HepG2 (cell line): ENCODE results near the gene FRMD3. TPM values are rescaled to one million over a fixed set of nuclear protein-coding genes. Genes with fewer than 3 reads are reported as not detected.
A peak's percentile ranks its signal among the peaks of the same experiment; 100 is the strongest.

ENCODE experiments used
- ARID5B ChIP-seq: IDR thresholded peaks from 2 replicates; pipeline ENCODE4 v1.4.0; 2020; ENCODE audit warnings: mild to moderate bottlenecking, missing genetic modification reagents
- CREBL2 ChIP-seq: sonication (generic); formaldehyde crosslinking; IDR thresholded peaks from 2 replicates; pipeline ENCODE4 v1.8.1; 2023; ENCODE audit warnings: missing genetic modification reagents, mild to moderate bottlenecking, borderline replicate concordance
- ISX ChIP-seq: sonication (generic); formaldehyde crosslinking; conservative IDR thresholded peaks from 2 replicates; pipeline ENCODE4 v1.5.0; 2020; ENCODE audit warnings: missing genetic modification reagents
- RARA ChIP-seq: IDR thresholded peaks from 2 replicates; pipeline ENCODE4 v1.6.1; 2016; ENCODE audit warnings: missing genetic modification reagents, missing compliant biosample characterization
- RNF2 ChIP-seq: fragments of 450-650 bp; conservative IDR thresholded peaks from 2 replicates; pipeline ENCODE4 v1.6.1; 2016; ENCODE audit warnings: low read depth
- ZBTB37 ChIP-seq: sonication (generic); formaldehyde crosslinking; IDR thresholded peaks from 2 replicates; pipeline ENCODE4 v1.4.0; 2020; ENCODE audit warnings: mild to moderate bottlenecking, missing genetic modification reagents
- ZNF280B ChIP-seq: sonication (generic); formaldehyde crosslinking; IDR thresholded peaks from 2 replicates; pipeline ENCODE4 v1.5.0; 2020; ENCODE audit warnings: missing genetic modification reagents, mild to moderate bottlenecking, borderline replicate concordance
- ZNF318 ChIP-seq: sonication (generic); formaldehyde crosslinking; IDR thresholded peaks from 2 replicates; pipeline ENCODE4 v1.4.0; 2020; ENCODE audit warnings: mild to moderate bottlenecking, missing genetic modification reagents
- ZNF562 ChIP-seq: sonication (generic); formaldehyde crosslinking; IDR thresholded peaks from 2 replicates; pipeline ENCODE4 v1.8.0; 2022; ENCODE audit warnings: missing genetic modification reagents, borderline replicate concordance
- ZNF574 ChIP-seq: sonication (generic); formaldehyde crosslinking; IDR thresholded peaks from 2 replicates; pipeline ENCODE4 v1.4.0; 2020; ENCODE audit warnings: missing genetic modification reagents
- ZNF644 ChIP-seq: IDR thresholded peaks from 2 replicates; pipeline ENCODE4 v1.6.1; 2016; ENCODE audit warnings: low read depth
- polyA plus RNA-seq, 8 experiments: library from polyadenylated mRNA; depleted of rRNA in 3 of 8; stranded (reverse) in 7 of 8; unstranded in 1 of 8; fragments of >200 nt; fragmentation: Illumina TruSeq in 4 of 8; extraction: Trizol in 4 of 8; gene quantifications; 2 replicates each; pipeline versions ENCODE4 v1.2.1 to v1.2.3, GENCODE V29; 2011 to 2016; ENCODE audit warnings: low read depth in 4 of 8, missing spikeins in 1 of 8, mixed read lengths in 1 of 8; ENCODE audit not compliant: insufficient read depth in 1 of 8
- total RNA-seq, 5 experiments: library from RNA; depleted of rRNA; stranded (reverse); fragments of >200 nt; fragmentation: Illumina TruSeq; extraction: Trizol; gene quantifications; 2 replicates each; pipeline ENCODE4 v1.2.3, GENCODE V29; 2016; ENCODE audit warnings: low read depth in 1 of 5

FRMD3 gene
- total and polyA plus RNA-seq, 2 of the 13 experiments (the other 11 are each of a cell fraction or from before 2014, with no cell fraction given), result 3.2 to 7.7 TPM

- TF ChIP-seq ZNF280B (CRISPR knock-in tag) (no peak), CREBL2 (no peak), RNF2 (no peak), ZNF574 (CRISPR knock-in tag) (peak; percentile 31; the same call in 1 of the 2 replicates), ZNF644 (CRISPR knock-in tag) (peak; percentile 54), RARA (peak; percentile 16; the same call in 1 of the 2 replicates), ISX (CRISPR knock-in tag) (no peak), ZNF562 (CRISPR knock-in tag) (no peak), ARID5B (CRISPR knock-in tag) (peak; percentile 88), ZNF318 (CRISPR knock-in tag) (no peak), ZBTB37 (CRISPR knock-in tag) (peak; percentile 95)
Measured at GRCh38 chr9:83526901-83527300, 11.3 kb downstream of the FRMD3 start (continued).
